ENCODE data around the gene UVRAG.

UVRAG gene

DNA sequence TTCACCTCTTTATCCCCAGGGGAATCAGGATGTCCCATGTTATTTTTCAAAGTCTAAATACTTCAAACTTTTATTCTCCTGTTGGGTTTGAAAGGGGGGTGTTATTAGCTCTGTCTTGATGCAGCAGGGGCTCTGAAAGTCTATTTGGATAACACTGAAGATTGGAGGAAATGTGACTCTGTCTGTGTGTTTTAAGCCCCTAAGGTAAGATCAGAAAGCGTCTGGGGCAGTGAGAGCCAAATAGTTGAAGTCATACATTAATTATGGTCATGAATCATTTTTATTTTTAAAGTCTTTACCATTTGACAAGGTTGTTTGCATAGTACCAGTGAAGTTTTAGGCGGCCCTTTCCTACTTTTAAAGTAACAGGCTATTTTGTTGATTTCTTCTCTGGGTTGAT lies 139.0 kb downstream of the UVRAG start (continued):
- TF ChIP-seq, protein P1, sequence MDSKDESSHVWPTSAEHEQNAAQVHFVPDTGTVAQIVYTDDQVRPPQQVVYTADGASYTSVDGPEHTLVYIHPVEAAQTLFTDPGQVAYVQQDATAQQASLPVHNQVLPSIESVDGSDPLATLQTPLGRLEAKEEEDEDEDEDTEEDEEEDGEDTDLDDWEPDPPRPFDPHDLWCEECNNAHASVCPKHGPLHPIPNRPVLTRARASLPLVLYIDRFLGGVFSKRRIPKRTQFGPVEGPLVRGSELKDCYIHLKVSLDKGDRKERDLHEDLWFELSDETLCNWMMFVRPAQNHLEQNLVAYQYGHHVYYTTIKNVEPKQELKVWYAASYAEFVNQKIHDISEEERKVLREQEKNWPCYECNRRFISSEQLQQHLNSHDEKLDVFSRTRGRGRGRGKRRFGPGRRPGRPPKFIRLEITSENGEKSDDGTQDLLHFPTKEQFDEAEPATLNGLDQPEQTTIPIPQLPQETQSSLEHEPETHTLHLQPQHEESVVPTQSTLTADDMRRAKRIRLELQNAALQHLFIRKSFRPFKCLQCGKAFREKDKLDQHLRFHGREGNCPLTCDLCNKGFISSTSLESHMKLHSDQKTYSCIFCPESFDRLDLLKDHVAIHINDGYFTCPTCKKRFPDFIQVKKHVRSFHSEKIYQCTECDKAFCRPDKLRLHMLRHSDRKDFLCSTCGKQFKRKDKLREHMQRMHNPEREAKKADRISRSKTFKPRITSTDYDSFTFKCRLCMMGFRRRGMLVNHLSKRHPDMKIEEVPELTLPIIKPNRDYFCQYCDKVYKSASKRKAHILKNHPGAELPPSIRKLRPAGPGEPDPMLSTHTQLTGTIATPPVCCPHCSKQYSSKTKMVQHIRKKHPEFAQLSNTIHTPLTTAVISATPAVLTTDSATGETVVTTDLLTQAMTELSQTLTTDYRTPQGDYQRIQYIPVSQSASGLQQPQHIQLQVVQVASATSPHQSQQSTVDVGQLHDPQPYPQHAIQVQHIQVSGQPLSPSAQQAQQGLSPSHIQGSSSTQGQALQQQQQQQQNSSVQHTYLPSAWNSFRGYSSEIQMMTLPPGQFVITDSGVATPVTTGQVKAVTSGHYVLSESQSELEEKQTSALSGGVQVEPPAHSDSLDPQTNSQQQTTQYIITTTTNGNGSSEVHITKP (tag by site-specific recombination; IDR thresholded peaks at IDR 0.05), result 0 out of 2 replicates have a peak, but pooled peaks have one; percentile 6
- no peak for TF ChIP-seq ZNF19 (tag by site-specific recombination; IDR thresholded peaks at IDR 0.05; ENCODE audit: low read depth)
- TF ChIP-seq, protein P2, sequence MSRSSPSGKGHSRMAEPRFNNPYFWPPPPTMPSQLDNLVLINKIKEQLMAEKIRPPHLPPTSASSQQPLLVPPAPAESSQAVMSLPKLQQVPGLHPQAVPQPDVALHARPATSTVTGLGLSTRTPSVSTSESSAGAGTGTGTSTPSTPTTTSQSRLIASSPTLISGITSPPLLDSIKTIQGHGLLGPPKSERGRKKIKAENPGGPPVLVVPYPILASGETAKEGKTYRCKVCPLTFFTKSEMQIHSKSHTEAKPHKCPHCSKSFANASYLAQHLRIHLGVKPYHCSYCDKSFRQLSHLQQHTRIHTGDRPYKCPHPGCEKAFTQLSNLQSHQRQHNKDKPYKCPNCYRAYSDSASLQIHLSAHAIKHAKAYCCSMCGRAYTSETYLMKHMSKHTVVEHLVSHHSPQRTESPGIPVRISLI (tag by site-specific recombination; IDR thresholded peaks at IDR 0.05), result no peak
- TF ChIP-seq IKZF3 (tag by site-specific recombination; IDR thresholded peaks at IDR 0.05), result peak; percentile 91
- TF ChIP-seq ZNF629 (tag by site-specific recombination; IDR thresholded peaks at IDR 0.05), result peak; percentile 70
- TF ChIP-seq, protein P3, sequence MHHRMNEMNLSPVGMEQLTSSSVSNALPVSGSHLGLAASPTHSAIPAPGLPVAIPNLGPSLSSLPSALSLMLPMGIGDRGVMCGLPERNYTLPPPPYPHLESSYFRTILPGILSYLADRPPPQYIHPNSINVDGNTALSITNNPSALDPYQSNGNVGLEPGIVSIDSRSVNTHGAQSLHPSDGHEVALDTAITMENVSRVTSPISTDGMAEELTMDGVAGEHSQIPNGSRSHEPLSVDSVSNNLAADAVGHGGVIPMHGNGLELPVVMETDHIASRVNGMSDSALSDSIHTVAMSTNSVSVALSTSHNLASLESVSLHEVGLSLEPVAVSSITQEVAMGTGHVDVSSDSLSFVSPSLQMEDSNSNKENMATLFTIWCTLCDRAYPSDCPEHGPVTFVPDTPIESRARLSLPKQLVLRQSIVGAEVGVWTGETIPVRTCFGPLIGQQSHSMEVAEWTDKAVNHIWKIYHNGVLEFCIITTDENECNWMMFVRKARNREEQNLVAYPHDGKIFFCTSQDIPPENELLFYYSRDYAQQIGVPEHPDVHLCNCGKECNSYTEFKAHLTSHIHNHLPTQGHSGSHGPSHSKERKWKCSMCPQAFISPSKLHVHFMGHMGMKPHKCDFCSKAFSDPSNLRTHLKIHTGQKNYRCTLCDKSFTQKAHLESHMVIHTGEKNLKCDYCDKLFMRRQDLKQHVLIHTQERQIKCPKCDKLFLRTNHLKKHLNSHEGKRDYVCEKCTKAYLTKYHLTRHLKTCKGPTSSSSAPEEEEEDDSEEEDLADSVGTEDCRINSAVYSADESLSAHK (tag by site-specific recombination; IDR thresholded peaks at IDR 0.05), result peak; percentile 23; the same call in 1 of the 2 replicates
- 0 out of 2 replicates have a peak, but pooled peaks have one; percentile 20 for TF ChIP-seq KLF10 (tag by site-specific recombination; IDR thresholded peaks at IDR 0.05)
- TF ChIP-seq ZNF544 (tag by site-specific recombination; IDR thresholded peaks at IDR 0.05), result no peak
- no peak for TF ChIP-seq ZNF302 (tag by site-specific recombination; IDR thresholded peaks at IDR 0.05; ENCODE audit: low read depth)

DNA sequence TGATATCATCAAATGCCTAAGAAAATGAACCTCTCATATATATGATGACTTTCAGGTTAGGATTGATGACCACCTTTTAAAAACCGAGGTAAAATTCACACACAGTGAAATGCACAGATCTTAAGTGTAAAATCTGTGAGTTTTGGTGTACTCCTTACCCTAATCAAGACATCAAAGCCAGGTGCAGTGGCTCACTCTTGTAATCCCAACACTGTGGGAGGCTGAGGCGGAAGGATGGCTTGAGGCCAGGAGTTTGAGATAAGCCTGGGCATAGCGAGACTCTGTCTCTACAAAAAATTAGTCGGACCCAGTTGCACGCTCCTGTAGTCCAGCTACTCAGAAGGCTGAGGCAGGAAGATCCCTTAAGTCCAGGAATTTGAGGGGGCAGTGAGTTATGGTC lies 140.4 kb downstream of the UVRAG start:
- ChIA-PET CTCF (interaction anchor here (0.6 kb wide), 1 partner anchor 194 kb away, joined by 3 read pairs; no protein-coding TSS in a partner anchor), POLR2A (no interaction called here)
- Histone ChIP-seq H3K9me3 (ENCODE audit: control insufficient read depth, insufficient read depth, low read depth, low read length) (no peaks in the 10 kb centered on the region), H3K4me1 (ENCODE audit: control insufficient read depth, insufficient read depth, low read length) (peaks cover 23% of the 10 kb centered on the region), H3K27ac (ENCODE audit: extremely low read depth, low read depth, low read length) (no peak overlapping the region), H3K4me3 (ENCODE audit: low read depth, low read length) (no peak overlapping the region), H3K36me3 (ENCODE audit: control insufficient read depth in 2 of 2, insufficient read depth in 1 of 2, low read length in 2 of 2) (no peaks in the 10 kb centered on the region)
- TF ChIP-seq TCF7L2 (IDR thresholded peaks at IDR 0.05; ENCODE audit: borderline replicate concordance, low read depth, low read length) (peak; percentile 72; the same call in 1 of the 2 replicates), ZNF274 (IDR thresholded peaks at IDR 0.05; ENCODE audit: low read length) (no peak), ZNF274 (tag by site-specific recombination; IDR thresholded peaks at IDR 0.05; ENCODE audit: borderline replicate concordance) (no peak), ZFP69B (tag by site-specific recombination; IDR thresholded peaks at IDR 0.05) (no peak), ZNF654 (tag by site-specific recombination; IDR thresholded peaks at IDR 0.05; ENCODE audit: low read depth) (no peak), GLIS1 (tag by site-specific recombination; IDR thresholded peaks at IDR 0.05) (peak; percentile 57), ZNF701 (tag by site-specific recombination; IDR thresholded peaks at IDR 0.05) (no peak), OSR2 (tag by site-specific recombination; IDR thresholded peaks at IDR 0.05) (peak; percentile 74), ZBTB17 (tag by site-specific recombination; IDR thresholded peaks at IDR 0.05) (no peak)
- TF ChIP-seq, protein P4, sequence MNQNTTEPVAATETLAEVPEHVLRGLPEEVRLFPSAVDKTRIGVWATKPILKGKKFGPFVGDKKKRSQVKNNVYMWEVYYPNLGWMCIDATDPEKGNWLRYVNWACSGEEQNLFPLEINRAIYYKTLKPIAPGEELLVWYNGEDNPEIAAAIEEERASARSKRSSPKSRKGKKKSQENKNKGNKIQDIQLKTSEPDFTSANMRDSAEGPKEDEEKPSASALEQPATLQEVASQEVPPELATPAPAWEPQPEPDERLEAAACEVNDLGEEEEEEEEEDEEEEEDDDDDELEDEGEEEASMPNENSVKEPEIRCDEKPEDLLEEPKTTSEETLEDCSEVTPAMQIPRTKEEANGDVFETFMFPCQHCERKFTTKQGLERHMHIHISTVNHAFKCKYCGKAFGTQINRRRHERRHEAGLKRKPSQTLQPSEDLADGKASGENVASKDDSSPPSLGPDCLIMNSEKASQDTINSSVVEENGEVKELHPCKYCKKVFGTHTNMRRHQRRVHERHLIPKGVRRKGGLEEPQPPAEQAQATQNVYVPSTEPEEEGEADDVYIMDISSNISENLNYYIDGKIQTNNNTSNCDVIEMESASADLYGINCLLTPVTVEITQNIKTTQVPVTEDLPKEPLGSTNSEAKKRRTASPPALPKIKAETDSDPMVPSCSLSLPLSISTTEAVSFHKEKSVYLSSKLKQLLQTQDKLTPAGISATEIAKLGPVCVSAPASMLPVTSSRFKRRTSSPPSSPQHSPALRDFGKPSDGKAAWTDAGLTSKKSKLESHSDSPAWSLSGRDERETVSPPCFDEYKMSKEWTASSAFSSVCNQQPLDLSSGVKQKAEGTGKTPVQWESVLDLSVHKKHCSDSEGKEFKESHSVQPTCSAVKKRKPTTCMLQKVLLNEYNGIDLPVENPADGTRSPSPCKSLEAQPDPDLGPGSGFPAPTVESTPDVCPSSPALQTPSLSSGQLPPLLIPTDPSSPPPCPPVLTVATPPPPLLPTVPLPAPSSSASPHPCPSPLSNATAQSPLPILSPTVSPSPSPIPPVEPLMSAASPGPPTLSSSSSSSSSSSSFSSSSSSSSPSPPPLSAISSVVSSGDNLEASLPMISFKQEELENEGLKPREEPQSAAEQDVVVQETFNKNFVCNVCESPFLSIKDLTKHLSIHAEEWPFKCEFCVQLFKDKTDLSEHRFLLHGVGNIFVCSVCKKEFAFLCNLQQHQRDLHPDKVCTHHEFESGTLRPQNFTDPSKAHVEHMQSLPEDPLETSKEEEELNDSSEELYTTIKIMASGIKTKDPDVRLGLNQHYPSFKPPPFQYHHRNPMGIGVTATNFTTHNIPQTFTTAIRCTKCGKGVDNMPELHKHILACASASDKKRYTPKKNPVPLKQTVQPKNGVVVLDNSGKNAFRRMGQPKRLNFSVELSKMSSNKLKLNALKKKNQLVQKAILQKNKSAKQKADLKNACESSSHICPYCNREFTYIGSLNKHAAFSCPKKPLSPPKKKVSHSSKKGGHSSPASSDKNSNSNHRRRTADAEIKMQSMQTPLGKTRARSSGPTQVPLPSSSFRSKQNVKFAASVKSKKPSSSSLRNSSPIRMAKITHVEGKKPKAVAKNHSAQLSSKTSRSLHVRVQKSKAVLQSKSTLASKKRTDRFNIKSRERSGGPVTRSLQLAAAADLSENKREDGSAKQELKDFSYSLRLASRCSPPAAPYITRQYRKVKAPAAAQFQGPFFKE (tag by site-specific recombination; IDR thresholded peaks at IDR 0.05; ENCODE audit: borderline replicate concordance), result no peak
- TF ChIP-seq, protein P5, sequence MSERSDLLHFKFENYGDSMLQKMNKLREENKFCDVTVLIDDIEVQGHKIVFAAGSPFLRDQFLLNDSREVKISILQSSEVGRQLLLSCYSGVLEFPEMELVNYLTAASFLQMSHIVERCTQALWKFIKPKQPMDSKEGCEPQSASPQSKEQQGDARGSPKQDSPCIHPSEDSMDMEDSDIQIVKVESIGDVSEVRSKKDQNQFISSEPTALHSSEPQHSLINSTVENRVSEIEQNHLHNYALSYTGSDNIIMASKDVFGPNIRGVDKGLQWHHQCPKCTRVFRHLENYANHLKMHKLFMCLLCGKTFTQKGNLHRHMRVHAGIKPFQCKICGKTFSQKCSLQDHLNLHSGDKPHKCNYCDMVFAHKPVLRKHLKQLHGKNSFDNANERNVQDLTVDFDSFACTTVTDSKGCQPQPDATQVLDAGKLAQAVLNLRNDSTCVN (tag by site-specific recombination; optimal IDR thresholded peaks at IDR 0.05), result no peak
- TF ChIP-seq, protein P6, sequence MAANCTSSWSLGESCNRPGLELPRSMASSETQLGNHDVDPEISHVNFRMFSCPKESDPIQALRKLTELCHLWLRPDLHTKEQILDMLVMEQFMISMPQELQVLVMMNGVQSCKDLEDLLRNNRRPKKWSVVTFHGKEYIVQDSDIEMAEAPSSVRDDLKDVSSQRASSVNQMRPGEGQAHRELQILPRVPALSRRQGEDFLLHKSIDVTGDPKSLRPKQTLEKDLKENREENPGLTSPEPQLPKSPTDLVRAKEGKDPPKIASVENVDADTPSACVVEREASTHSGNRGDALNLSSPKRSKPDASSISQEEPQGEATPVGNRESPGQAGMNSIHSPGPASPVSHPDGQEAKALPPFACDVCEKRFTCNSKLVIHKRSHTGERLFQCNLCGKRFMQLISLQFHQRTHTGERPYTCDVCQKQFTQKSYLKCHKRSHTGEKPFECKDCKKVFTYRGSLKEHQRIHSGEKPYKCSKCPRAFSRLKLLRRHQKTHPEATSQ (tag by site-specific recombination; IDR thresholded peaks at IDR 0.05), result no peak

Data from HEK293 (cell line).